PC-3 (cell line): ENCODE data around the gene DAB1. TPM values are rescaled to one million over a fixed set of nuclear protein-coding genes. Genes with fewer than 3 reads are reported as not detected.

ENCODE experiments used
- ATAC-seq: fragments of 200-7000 bp; cut with Tn5 transposase; 2 replicates; pipeline ENCODE4 v1.9.1; 2020; ENCODE audit warnings: mild to moderate bottlenecking, moderate library complexity
- BruUV-seq: library from RNA; stranded (reverse); fragments of 400-500 nt; replicated peaks from 2 replicates; lab custom pipeline; 2021; lab: Mats Ljungman, UMichigan
- CTCF ChIA-PET: fragments of 300-600 bp; sonication (Branson Sonifier 250); formaldehyde crosslinking; loops from one replicate; lab custom pipeline; 2022; ENCODE audit warnings: antibody characterized with exemption; lab: Charles Lee
- POLR2A ChIA-PET: fragments of 300-600 bp; sonication (Branson Sonifier 250); formaldehyde crosslinking; loops from one replicate; lab custom pipeline; 2022; ENCODE audit warnings: antibody characterized with exemption; ENCODE audit not compliant: unreplicated experiment; lab: Charles Lee
- DNase-seq: peaks from one replicate; pipeline ENCODE4 v3.0.0-alpha.2; 2015
- H2AFZ ChIP-seq: fragments of 300-600 bp; sonication (generic); 2 replicates; pipeline ENCODE4 v1.6.0; 2016; ENCODE audit warnings: antibody characterized with exemption, low read length
- H3F3A ChIP-seq: fragments of 300-600 bp; sonication (generic); one replicate; pipeline ENCODE4 v1.6.0; 2017; ENCODE audit warnings: antibody characterized with exemption, low read length, control low read depth, mild to moderate bottlenecking; ENCODE audit not compliant: unreplicated experiment
- H3K27ac ChIP-seq: fragments of 300-600 bp; sonication (generic); 2 replicates; pipeline ENCODE4 v1.5.1; 2016; ENCODE audit warnings: mild to moderate bottlenecking, low read length
- H3K27me3 ChIP-seq: fragments of 300-600 bp; sonication (generic); 2 replicates; pipeline ENCODE4 v1.6.1; 2016; ENCODE audit warnings: low read length, mixed read lengths
- H3K36me3 ChIP-seq: fragments of 300-600 bp; sonication (generic); 2 replicates; pipeline ENCODE4 v1.6.1; 2016; ENCODE audit warnings: low read depth, mixed run types, low read length, mixed read lengths
- H3K4me1 ChIP-seq: fragments of 300-600 bp; sonication (generic); 2 replicates; pipeline ENCODE4 v1.5.1; 2016; ENCODE audit warnings: low read length; ENCODE audit not compliant: insufficient read depth
- H3K4me2 ChIP-seq: fragments of 300-600 bp; sonication (generic); 2 replicates; pipeline ENCODE4 v1.6.0; 2016; ENCODE audit warnings: low read length
- H3K4me3 ChIP-seq: fragments of 300-600 bp; sonication (generic); 2 replicates; pipeline ENCODE4 v1.5.1; 2016; ENCODE audit warnings: mild to moderate bottlenecking, low read length, mixed read lengths
- H3K79me2 ChIP-seq: fragments of 300-600 bp; sonication (generic); 2 replicates; pipeline ENCODE4 v1.6.1; 2017; ENCODE audit warnings: low read length, mixed read lengths
- H3K9ac ChIP-seq: fragments of 300-600 bp; sonication (generic); 2 replicates; pipeline ENCODE4 v1.6.0; 2016; ENCODE audit warnings: mild to moderate bottlenecking, low read length
- H3K9me2 ChIP-seq: fragments of 300-600 bp; sonication (generic); replicated peaks from 2 replicates; pipeline ENCODE4 v1.6.1; 2016; ENCODE audit warnings: mixed run types, low read length, mixed read lengths
- H3K9me3 ChIP-seq: fragments of 300-600 bp; sonication (generic); 2 replicates; pipeline ENCODE4 v1.6.1; 2016; ENCODE audit warnings: low read length, mixed read lengths
- H4K20me1 ChIP-seq: fragments of 300-600 bp; sonication (generic); 2 replicates; pipeline ENCODE4 v1.6.1; 2016; ENCODE audit warnings: low read length, mixed read lengths
- EZH2 ChIP-seq: fragments of 300-600 bp; sonication (generic); IDR thresholded peaks from one replicate; pipeline ENCODE4 v1.6.1; 2017; ENCODE audit warnings: antibody characterized with exemption, mild to moderate bottlenecking, low read length; ENCODE audit not compliant: unreplicated experiment
- EZH2phosphoT487 ChIP-seq: fragments of 300-600 bp; sonication (generic); IDR thresholded peaks from 2 replicates; pipeline ENCODE4 v1.6.1; 2018; ENCODE audit warnings: mild to moderate bottlenecking, antibody characterized with exemption, low read length, borderline replicate concordance
- intact Hi-C: fragments of 100-400 bp; cut with micrococcal nuclease; formaldehyde crosslinking; loops from 2 replicates; pipeline ENCODE4 v1.9.0; 2023
- total RNA-seq: library from RNA; depleted of rRNA; stranded (reverse); fragments of >200 nt; gene quantifications from 2 replicates; pipeline ENCODE4 v1.2.3, GENCODE V29; 2014
- TF ChIP-seq, protein P1 (sequence below): fragments of 300-600 bp; sonication (generic); conservative IDR thresholded peaks from 2 replicates; pipeline ENCODE4 v1.5.1; 2017; ENCODE audit warnings: antibody characterized with exemption, low read depth, mild to moderate bottlenecking, low read length

The DAB1 gene
- total RNA-seq, 1 experiment from 2014 or later = not detected

DNA sequence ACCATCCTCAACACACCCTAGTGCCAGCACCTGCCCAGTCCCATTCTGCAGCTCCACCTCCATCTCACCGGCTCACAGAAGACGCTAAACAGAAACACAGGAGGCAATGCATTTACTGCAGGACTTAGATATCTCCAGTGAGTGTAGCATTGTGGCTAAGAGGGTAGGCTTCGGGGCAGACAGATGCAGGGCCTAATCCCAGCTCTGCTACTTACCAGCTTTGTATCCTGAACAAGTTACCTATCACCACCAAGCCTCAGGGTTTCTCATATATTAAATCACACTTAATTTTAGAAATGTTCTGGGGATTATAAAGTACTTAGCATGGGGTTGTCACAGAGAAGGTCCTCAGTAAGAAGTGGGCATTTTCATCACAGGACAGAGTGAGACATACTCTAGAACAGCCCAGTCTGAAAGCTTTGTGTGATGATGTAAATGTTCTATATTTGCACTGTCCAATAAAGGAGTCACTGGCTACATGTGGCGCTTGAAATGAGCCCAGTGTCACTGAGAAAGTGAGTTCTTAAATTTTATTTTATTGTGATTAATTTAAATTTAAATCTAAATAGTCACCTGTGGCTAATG is 308.7 kb downstream of the DAB1 start:
- Histone ChIP-seq H3K79me2 (no peaks in the 10 kb centered on the region), H3K4me1 (no peaks in the 10 kb centered on the region), H4K20me1 (no peaks in the 10 kb centered on the region), H3K9me3 (no peaks in the 10 kb centered on the region), H3K36me3 (no peaks in the 10 kb centered on the region), H2AFZ (no peak overlapping the region), H3K9ac (no peak overlapping the region), H3K9me2 (no peaks in the 10 kb centered on the region), H3F3A (no peaks in the 10 kb centered on the region), H3K27ac (no peak overlapping the region), H3K27me3 (peaks cover 10% of the 10 kb centered on the region), H3K4me2 (no peak overlapping the region), H3K4me3 (no peak overlapping the region)
- TF ChIP-seq, protein P1, sequence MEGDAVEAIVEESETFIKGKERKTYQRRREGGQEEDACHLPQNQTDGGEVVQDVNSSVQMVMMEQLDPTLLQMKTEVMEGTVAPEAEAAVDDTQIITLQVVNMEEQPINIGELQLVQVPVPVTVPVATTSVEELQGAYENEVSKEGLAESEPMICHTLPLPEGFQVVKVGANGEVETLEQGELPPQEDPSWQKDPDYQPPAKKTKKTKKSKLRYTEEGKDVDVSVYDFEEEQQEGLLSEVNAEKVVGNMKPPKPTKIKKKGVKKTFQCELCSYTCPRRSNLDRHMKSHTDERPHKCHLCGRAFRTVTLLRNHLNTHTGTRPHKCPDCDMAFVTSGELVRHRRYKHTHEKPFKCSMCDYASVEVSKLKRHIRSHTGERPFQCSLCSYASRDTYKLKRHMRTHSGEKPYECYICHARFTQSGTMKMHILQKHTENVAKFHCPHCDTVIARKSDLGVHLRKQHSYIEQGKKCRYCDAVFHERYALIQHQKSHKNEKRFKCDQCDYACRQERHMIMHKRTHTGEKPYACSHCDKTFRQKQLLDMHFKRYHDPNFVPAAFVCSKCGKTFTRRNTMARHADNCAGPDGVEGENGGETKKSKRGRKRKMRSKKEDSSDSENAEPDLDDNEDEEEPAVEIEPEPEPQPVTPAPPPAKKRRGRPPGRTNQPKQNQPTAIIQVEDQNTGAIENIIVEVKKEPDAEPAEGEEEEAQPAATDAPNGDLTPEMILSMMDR = no peak
- no peak for TF ChIP-seq EZH2phosphoT487
- TF ChIP-seq EZH2 = no peak
- no TSS peak for BruUV-seq
- intact Hi-C loops = no loop called here
- ATAC-seq (no peak), DNase-seq (no peak)
- ChIA-PET POLR2A (no interaction called here), CTCF (no interaction called here)

DNA sequence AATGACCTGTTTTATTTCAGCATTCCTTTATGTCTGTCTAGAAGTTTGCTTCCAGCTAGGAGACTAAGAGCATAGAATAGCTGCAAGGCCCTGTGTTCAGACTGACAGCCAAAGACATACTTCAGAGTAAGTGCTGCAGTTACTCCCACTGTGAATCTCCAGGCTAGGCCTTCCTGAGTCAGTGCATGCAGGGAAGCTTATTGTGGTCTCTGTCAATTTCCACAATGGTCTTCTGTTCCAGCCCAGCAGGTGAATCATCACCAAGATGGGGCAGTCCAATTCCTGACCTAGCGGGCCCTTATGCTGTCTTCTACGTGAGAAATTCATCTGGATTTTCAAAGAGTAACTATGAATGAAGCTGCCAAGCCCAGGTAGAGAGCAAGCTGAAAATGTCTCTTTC is 311.7 kb downstream of the DAB1 start:
- H3K79me2 ChIP-seq = no peaks in the 10 kb centered on the region
- POLR2A ChIA-PET = no interaction called here
- H3K4me3 ChIP-seq = no peak overlapping the region
- DNase-seq (no peak), ATAC-seq (no peak)
- intact Hi-C loops = no loop called here
- TF ChIP-seq, protein P1 = no peak
- no peak for TF ChIP-seq EZH2phosphoT487
- no peak for TF ChIP-seq EZH2
- no peaks in the 10 kb centered on the region for H3K36me3 ChIP-seq
- H3K9me2 ChIP-seq = no peaks in the 10 kb centered on the region
- H4K20me1 ChIP-seq = no peaks in the 10 kb centered on the region
- H3K4me2 ChIP-seq = no peak overlapping the region
- H2AFZ ChIP-seq = no peak overlapping the region
- no peaks in the 10 kb centered on the region for H3K9me3 ChIP-seq
- no peaks in the 10 kb centered on the region for H3F3A ChIP-seq
- H3K27me3 ChIP-seq = peaks cover 7% of the 10 kb centered on the region; the same call in 1 of the 2 replicates
- H3K4me1 ChIP-seq = no peaks in the 10 kb centered on the region
- no TSS peak for BruUV-seq
- no peak overlapping the region for H3K27ac ChIP-seq
- H3K9ac ChIP-seq = no peak overlapping the region
- CTCF ChIA-PET = no interaction called here

DNA sequence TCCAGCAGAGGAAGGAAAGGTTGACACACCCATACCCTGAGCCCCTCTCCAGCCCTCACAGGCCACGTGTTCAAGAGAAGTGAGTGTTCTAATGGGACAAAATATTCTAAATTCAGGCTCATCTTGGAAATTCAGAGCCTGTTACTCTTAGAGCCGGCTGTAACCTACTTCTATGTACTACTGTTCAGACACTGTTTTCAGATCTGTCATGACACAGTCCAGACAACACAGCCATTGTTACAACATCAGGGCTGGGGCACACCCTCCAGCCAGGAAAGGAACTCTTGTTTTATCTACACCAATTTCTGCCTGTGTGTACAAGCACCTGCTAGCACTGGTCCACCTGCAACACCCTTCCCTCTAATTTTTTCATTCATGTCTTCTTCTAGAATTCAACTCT is 312.7 kb downstream of the DAB1 start:
- ChIA-PET CTCF (no interaction called here), POLR2A (no interaction called here)
- H3K27ac ChIP-seq = no peak overlapping the region
- no peak overlapping the region for H3K4me3 ChIP-seq
- H2AFZ ChIP-seq = no peak overlapping the region
- no peaks in the 10 kb centered on the region for H4K20me1 ChIP-seq
- H3K9ac ChIP-seq = no peak overlapping the region
- no peaks in the 10 kb centered on the region for H3K36me3 ChIP-seq
- DNase-seq (no peak), ATAC-seq (no peak)
- no peaks in the 10 kb centered on the region for H3K4me1 ChIP-seq
- no peaks in the 10 kb centered on the region for H3K9me2 ChIP-seq
- no peaks in the 10 kb centered on the region for H3F3A ChIP-seq
- no peaks in the 10 kb centered on the region for H3K79me2 ChIP-seq
- no peak overlapping the region for H3K4me2 ChIP-seq
- no TSS peak for BruUV-seq
- TF ChIP-seq EZH2phosphoT487 (no peak), EZH2 (no peak)
- TF ChIP-seq, protein P1 = no peak
- H3K9me3 ChIP-seq = no peaks in the 10 kb centered on the region
- intact Hi-C loops = no loop called here
- H3K27me3 ChIP-seq = peaks cover 6% of the 10 kb centered on the region; the same call in 1 of the 2 replicates
